HG03571 (cell line): ENCODE measurements around the gene COA6.

Experiments
- ATAC-seq: cut with Tn5 transposase; IDR thresholded peaks from one replicate; pipeline ENCODE4 v1.9.1; 2021; ENCODE audit not compliant: unreplicated experiment

COA6 gene

GRCh38 chr1:234373064-234373958 lies at the start of gene COA6:
TSS of gene COA6 (plus strand) at chr1:234373456. CDS start at chr1:234373467, 11 bp downstream.
- ATAC-seq: peak; percentile 94

- ATAC-seq: no peak
Measured at GRCh38 chr1:234324821-234325220, 48.4 kb upstream of the COA6 start.

- peak; percentile 20 for ATAC-seq
Measured at GRCh38 chr1:234325878-234326496, 47.3 kb upstream of the COA6 start.

- peak; percentile 82 for ATAC-seq
Measured at GRCh38 chr1:234326497-234327366, 46.5 kb upstream of the COA6 start.

- no peak for ATAC-seq
Measured at GRCh38 chr1:234327577-234328164, 45.6 kb upstream of the COA6 start.

- ATAC-seq: no peak
Measured at GRCh38 chr1:234330843-234331215, 42.4 kb upstream of the COA6 start.

- ATAC-seq: no peak
Measured at GRCh38 chr1:234331507-234331906, 41.7 kb upstream of the COA6 start.

- no peak for ATAC-seq
Measured at GRCh38 chr1:234336359-234336758, 36.9 kb upstream of the COA6 start.

GRCh38 chr1:234337233-234337632 lies 36.0 kb upstream of the COA6 start:
- no peak for ATAC-seq

GRCh38 chr1:234340528-234340927 lies 32.7 kb upstream of the COA6 start:
- ATAC-seq: no peak

- no peak for ATAC-seq
Measured at GRCh38 chr1:234342774-234343173, 30.5 kb upstream of the COA6 start.

GRCh38 chr1:234345237-234345636 lies 28.0 kb upstream of the COA6 start:
- no peak for ATAC-seq

- ATAC-seq: no peak
Measured at GRCh38 chr1:234348964-234349363, 24.3 kb upstream of the COA6 start.

GRCh38 chr1:234355782-234356510 lies 17.3 kb upstream of the COA6 start:
- ATAC-seq: no peak

GRCh38 chr1:234356615-234357269 lies 16.5 kb upstream of the COA6 start:
- peak; percentile 65 for ATAC-seq

- no peak for ATAC-seq
Measured at GRCh38 chr1:234357831-234358230, 15.4 kb upstream of the COA6 start.

GRCh38 chr1:234361102-234361603 lies 12.1 kb upstream of the COA6 start:
- ATAC-seq: no peak

- no peak for ATAC-seq
Measured at GRCh38 chr1:234362558-234362957, 10.7 kb upstream of the COA6 start.

GRCh38 chr1:234368320-234369032 lies 4.8 kb upstream of the COA6 start:
- ATAC-seq: no peak
